Mesodermal cell (in vitro differentiated cells): ENCODE measurements around the gene TBL1X.

Source experiments
- H3K27ac ChIP-seq: 2 replicates; pipeline ENCODE4 v1.7.0; 2013; ENCODE audit warnings: mild to moderate bottlenecking, low read depth, low read length, moderate library complexity; ENCODE audit not compliant: severe bottlenecking
- H3K36me3 ChIP-seq: 2 replicates; pipeline ENCODE4 v1.7.1; 2013; ENCODE audit warnings: mild to moderate bottlenecking, low read length, moderate library complexity; ENCODE audit not compliant: control insufficient read depth, insufficient read depth
- H3K4me1 ChIP-seq: one replicate; pipeline ENCODE4 v1.7.1; 2013; ENCODE audit warnings: mild to moderate bottlenecking, low read length; ENCODE audit not compliant: insufficient read depth, control insufficient read depth, poor library complexity, severe bottlenecking
- H3K4me3 ChIP-seq: 2 replicates; pipeline ENCODE4 v1.7.0; 2013; ENCODE audit warnings: low read length, control low read depth, mild to moderate bottlenecking; ENCODE audit not compliant: insufficient read depth, poor library complexity, severe bottlenecking; ENCODE audit errors: extremely low read depth
- H3K9me3 ChIP-seq: 2 replicates; pipeline ENCODE4 v1.7.1; 2013; ENCODE audit warnings: mild to moderate bottlenecking, low read length, moderate library complexity; ENCODE audit not compliant: control insufficient read depth
- WGBS, 2 experiments: methylation state at CpG; one replicate each; pipeline ENCODE4 v1.1.5; 2013; ENCODE audit warnings: missing lambda C conversion rate in 2 of 2; ENCODE audit not compliant: insufficient coverage in 2 of 2; 5-methylcytosine and 5-hydroxymethylcytosine counted together

Gene TBL1X

DNA sequence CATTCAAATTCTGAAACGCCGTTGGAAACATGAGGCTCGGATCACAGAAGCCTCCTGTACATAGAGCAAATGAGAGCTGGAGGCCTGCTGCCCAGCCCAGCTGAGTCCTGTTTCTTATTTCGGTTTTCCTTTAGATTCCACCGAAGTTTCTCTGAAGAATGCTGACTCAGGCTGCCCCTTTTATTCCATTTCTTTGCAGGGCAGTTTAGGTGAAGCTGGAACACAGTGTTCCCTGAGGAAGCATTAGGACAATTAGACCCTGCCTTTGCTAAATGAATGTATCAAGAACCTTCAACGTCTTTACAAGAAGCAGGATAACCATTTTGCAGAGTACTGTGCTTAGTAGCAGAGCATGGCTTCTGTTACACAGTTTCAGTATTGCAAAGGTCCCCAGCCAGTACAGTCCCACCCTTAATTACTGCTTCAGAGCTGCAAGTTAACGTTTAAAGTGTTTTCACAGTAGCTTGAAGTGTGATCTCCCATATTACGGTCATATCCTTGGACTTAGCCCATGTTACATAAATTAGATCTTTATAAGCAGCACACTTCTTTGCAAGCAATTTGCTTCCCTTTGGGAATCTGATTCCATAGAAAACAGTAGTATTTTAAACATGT, 117.0 kb downstream of the TBL1X start:
- Histone ChIP-seq H3K27ac (no peak overlapping the region), H3K4me1 (no peaks in the 10 kb centered on the region), H3K36me3 (peaks cover 2% of the 10 kb centered on the region), H3K9me3 (no peaks in the 10 kb centered on the region), H3K4me3 (no peak overlapping the region)
- WGBS, 2 experiments, result 83 to 85% methylated on average over 4 to 6 of the region's 8 CpGs

- WGBS, 2 experiments, result 100% methylated on average over 1 of the region's 3 CpGs; no CpG with 5 or more reads in 1 of the 2 experiments
- Histone ChIP-seq H3K9me3 (no peaks in the 10 kb centered on the region), H3K4me1 (no peaks in the 10 kb centered on the region)
Measured at GRCh38 chrX:9582956-9583355, 118.1 kb downstream of the TBL1X start.

DNA sequence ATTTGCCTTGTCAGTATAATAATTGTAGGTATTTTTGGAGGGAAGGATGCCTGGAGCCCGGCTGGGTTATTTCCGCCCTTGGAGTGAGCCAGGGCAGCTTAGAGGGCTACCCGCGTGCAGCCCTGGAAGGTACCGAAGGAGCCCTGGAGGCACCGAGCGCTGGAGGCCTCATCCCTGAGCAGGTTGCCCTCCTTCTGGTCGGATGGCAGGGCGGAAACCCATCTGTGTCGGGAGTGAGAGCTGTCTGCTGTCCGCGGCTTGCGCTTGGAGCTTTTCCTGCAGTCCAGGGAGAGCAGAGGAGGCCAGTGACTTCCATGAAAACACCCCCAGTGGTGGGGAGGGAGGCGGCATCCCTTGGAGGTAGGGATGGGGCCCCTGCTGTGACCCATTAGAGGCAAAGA, 122.1 kb downstream of the TBL1X start:
- no peak overlapping the region for H3K4me3 ChIP-seq
- H3K36me3 ChIP-seq, result no peaks in the 10 kb centered on the region
- H3K27ac ChIP-seq, result no peak overlapping the region
- WGBS, 2 experiments, result no CpG with 5 or more reads among the region's 14 CpGs
- no peaks in the 10 kb centered on the region for H3K9me3 ChIP-seq
- no peaks in the 10 kb centered on the region for H3K4me1 ChIP-seq

More at GRCh38 chrX:9582956-9583355, 118.1 kb downstream of the TBL1X start:
- Histone ChIP-seq H3K4me3 (no peak overlapping the region), H3K36me3 (peaks cover 2% of the 10 kb centered on the region), H3K27ac (no peak overlapping the region)

- H3K9me3 ChIP-seq, result no peaks in the 10 kb centered on the region
- 100% methylated on average over 1 of the region's 9 CpGs; no CpG with 5 or more reads in 1 of the 2 experiments for WGBS, 2 experiments
- no peaks in the 10 kb centered on the region for H3K4me1 ChIP-seq
- no peak overlapping the region for H3K27ac ChIP-seq
- no peak overlapping the region for H3K4me3 ChIP-seq
- no peaks in the 10 kb centered on the region for H3K36me3 ChIP-seq
Measured at GRCh38 chrX:9587642-9588041, 122.8 kb downstream of the TBL1X start.

GRCh38 chrX:9591496-9591895, 126.6 kb downstream of the TBL1X start:
- Histone ChIP-seq H3K4me1 (peaks cover 4% of the 10 kb centered on the region), H3K9me3 (no peaks in the 10 kb centered on the region), H3K27ac (no peak overlapping the region), H3K4me3 (no peak overlapping the region), H3K36me3 (no peaks in the 10 kb centered on the region)
- 80 to 100% methylated on average over 1 to 2 of the region's 2 CpGs for WGBS, 2 experiments

DNA sequence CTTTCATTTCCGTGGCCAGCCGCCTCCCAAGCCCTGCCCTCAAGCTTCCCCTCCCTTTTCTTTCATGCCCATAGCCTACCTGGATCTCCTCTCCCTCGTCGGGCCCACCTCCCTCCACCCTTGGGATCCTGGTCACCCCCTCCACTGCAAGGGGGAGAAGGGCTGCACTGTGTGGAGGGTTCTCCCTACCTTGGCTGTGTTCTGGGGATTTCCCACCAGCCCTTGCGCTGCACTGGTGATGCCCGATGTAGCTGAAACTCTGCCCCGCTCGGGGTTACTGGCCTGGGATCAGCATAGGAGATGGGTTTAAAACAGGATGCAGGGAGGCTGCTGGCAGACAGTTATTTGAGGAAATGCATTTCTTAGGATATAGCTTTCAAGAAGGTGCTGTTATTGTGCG, 128.9 kb downstream of the TBL1X start:
- Histone ChIP-seq H3K27ac (no peak overlapping the region), H3K4me3 (no peak overlapping the region), H3K36me3 (no peaks in the 10 kb centered on the region), H3K4me1 (peaks cover 4% of the 10 kb centered on the region), H3K9me3 (no peaks in the 10 kb centered on the region)
- WGBS, 2 experiments, result no CpG with 5 or more reads among the region's 9 CpGs

DNA sequence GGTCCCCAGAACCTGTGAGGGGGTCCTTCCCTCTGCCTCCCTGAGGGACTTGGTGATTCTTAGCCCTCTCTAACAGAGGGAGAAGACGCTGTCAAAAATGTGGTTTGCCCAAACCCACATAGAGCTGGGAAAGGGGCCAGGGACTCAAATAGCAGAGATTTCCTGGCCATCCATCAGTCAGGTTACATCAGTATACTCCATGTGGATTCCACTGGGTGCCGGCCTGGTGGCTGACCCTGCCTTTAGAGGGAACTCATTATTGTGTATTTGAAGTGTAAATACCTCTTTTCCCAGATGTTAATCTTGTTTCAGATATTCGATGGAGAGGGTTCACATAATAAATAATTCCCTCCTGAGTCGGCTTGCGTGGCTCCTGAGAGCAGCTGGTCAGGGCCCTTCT, 130.3 kb downstream of the TBL1X start:
- Histone ChIP-seq H3K9me3 (no peaks in the 10 kb centered on the region), H3K27ac (no peak overlapping the region)

DNA sequence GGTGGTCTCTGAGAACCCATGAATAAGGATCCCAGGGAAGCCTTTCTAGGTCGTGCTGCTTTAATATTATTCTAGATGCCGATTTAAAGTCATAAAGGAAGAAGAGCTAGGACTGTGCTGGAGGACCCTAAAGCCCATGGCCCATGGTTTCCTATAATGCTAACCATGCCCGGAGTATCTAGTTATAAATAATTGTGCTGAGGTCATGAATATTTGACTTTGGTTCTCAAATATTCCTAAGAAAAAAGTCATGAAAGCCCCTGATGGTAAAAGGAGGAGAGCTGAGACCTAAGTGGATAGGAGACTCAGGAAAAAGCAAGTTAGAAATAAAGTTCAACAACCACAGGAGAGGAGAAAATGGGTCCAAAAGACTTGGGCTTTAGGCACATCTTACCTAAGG, 132.0 kb downstream of the TBL1X start:
- H3K4me1 ChIP-seq, result peaks cover 4% of the 10 kb centered on the region
- no peak overlapping the region for H3K4me3 ChIP-seq
- H3K9me3 ChIP-seq, result no peaks in the 10 kb centered on the region
- no peaks in the 10 kb centered on the region for H3K36me3 ChIP-seq
- 100% methylated on average over 1 of the region's 3 CpGs; no CpG with 5 or more reads in 1 of the 2 experiments for WGBS, 2 experiments
- no peak overlapping the region for H3K27ac ChIP-seq

More for the DNA sequence above, 130.3 kb downstream of the TBL1X start:
- Histone ChIP-seq H3K4me1 (peaks cover 4% of the 10 kb centered on the region), H3K36me3 (no peaks in the 10 kb centered on the region), H3K4me3 (no peak overlapping the region)
- WGBS, 2 experiments, result no CpG with 5 or more reads among the region's 5 CpGs

GRCh38 chrX:9597361-9598035, 132.6 kb downstream of the TBL1X start:
- Histone ChIP-seq H3K36me3 (no peaks in the 10 kb centered on the region), H3K4me1 (peaks cover 4% of the 10 kb centered on the region), H3K27ac (no peak overlapping the region), H3K4me3 (no peak overlapping the region), H3K9me3 (no peaks in the 10 kb centered on the region)
- WGBS, 2 experiments, result 87 to 94% methylated on average over 9 to 11 of the region's 13 CpGs

- Histone ChIP-seq H3K36me3 (peaks cover 4% of the 10 kb centered on the region), H3K9me3 (no peaks in the 10 kb centered on the region), H3K27ac (no peak overlapping the region), H3K4me3 (no peak overlapping the region), H3K4me1 (peaks cover 4% of the 10 kb centered on the region)
- 94 to 97% methylated on average over 6 to 7 of the region's 7 CpGs for WGBS, 2 experiments
Measured at GRCh38 chrX:9598344-9598743, 133.5 kb downstream of the TBL1X start.
